NCI-H128 (cell line): ENCODE measurements around the gene SLC35F3.
A peak's percentile ranks its signal among the peaks of the same experiment; 100 is the strongest.
"Not testable (repeated sequence)": the region's sequence is repeated elsewhere in the genome, so short reads cannot be mapped to it uniquely, and the experiment has no call there.

ENCODE experiments used
- DNase-seq: peaks from one replicate; lab custom pipeline; 2025; ENCODE audit not compliant: unreplicated experiment; lab: John Stamatoyannopoulos, UW

The SLC35F3 gene

DNA sequence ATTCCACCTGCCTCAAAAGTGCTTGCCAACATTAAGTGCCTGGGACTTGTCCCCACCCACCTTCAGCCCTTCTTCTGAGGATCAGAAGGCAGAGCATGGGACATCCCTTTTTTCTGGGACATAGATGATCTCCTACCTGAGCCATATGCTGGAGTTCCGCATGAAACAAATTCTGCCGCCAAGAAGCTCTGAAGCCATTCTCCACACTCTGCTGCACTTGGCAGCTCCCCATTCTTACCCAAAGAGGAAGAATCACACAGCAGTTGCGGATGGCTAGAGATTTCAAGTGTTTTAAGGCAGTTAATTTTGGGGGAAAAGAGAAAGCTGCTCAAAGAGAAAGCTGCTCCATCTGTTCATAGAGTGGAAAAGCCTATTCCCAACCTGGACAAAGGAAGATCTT is 271.5 kb downstream of the SLC35F3 start:
- no peak for DNase-seq

DNA sequence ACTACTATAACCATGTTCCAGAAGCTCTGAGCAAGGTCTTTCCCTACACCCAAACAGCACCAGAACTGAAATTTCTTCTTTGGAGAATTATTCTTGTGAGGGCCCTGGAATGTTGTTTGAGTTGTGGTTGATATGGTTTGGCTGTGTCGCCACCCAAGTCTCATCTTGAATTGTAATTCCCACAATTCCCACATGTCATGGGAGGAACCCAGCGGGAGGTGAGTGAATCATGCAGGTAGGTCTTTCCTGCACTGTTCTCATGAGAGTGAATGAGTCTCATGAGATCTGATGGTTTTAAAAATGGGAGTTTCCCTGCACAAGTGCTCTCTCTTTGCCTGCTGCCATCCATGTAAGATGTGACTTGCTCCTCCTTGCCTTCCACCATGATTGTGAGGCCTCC is 272.4 kb downstream of the SLC35F3 start:
- DNase-seq, result not testable (repeated sequence)

- DNase-seq, result no peak
These were observed 281.0 kb downstream of the SLC35F3 start for GRCh38 chr1:234185438-234185837.

DNA sequence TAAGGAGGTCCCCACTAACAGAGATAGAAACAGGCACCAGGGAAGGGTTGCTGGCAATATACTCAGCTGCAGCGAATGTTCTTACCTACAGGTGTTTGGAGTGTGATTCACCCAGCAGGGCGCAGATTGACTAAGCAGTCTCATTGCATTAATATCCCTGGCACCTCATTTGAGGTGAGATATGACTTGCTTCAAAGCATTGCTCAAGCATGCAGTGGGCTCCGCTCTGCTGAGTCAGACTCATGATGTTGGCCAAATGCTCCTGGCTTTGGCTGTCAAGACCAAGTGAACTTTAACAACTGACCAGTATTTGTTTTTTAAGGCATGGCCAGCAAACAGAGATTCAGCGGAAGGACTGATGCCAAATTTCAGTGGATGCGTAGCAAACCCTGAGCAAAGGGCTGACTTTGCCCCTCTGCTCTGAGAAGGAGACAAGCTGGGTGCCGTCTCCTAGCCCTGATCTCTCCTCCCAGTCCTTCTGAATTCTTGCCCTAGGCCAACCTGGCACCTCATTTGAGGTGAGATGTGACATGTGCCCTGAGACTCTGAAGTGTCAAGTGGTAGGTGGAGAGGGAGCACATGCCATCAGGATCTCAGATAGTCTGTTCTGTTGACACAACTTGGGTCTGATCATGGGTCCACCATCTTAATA is 281.7 kb downstream of the SLC35F3 start:
- no peak for DNase-seq

- DNase-seq, result no peak
These were observed 283.9 kb downstream of the SLC35F3 start for GRCh38 chr1:234188454-234188792.

GRCh38 chr1:234197839-234198238 is 293.4 kb downstream of the SLC35F3 start:
- no peak for DNase-seq

- no peak for DNase-seq
These were observed 295.1 kb downstream of the SLC35F3 start for GRCh38 chr1:234199476-234200127.

DNA sequence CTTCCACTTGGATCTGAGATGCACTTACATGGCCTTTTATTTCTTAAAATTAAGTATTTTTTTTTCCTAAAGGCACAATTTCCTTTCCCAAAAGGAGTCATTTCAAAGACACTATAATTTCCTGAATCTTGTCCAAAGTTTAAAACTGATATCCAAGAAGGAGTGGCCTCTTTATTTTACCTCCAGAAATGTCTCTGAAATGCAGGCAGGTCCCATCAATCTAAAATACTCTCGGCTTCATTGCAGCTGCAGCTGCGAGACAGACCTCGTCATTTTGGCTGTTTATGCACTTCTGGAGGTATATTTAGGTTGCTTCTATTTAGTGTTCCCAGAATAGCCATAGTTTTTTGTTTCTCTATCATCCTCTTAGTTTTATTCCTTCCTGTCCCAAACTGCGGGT is 296.1 kb downstream of the SLC35F3 start:
- no peak for DNase-seq

DNA sequence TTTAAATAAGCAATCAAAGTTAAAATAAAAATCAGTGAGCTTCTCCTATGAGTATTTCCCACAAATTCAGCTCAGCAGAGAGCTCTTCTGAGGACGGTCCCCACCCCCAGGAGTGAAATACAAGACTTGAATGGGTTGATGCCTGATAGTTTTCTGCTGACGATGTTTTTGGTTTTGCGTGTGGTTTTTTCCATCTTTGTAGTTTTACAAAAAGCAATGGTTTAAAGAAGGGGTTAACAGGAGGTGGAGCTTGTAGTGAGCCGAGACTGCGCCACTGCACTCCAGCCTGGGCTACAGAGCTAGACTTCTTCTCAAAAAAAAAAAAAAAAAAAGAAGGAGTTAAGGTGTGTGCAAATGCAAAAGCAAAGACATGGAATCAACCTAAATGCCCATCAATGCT is 297.1 kb downstream of the SLC35F3 start:
- DNase-seq, result no peak

- DNase-seq, result no peak
These were observed 301.5 kb downstream of the SLC35F3 start for GRCh38 chr1:234205966-234206365.

DNA sequence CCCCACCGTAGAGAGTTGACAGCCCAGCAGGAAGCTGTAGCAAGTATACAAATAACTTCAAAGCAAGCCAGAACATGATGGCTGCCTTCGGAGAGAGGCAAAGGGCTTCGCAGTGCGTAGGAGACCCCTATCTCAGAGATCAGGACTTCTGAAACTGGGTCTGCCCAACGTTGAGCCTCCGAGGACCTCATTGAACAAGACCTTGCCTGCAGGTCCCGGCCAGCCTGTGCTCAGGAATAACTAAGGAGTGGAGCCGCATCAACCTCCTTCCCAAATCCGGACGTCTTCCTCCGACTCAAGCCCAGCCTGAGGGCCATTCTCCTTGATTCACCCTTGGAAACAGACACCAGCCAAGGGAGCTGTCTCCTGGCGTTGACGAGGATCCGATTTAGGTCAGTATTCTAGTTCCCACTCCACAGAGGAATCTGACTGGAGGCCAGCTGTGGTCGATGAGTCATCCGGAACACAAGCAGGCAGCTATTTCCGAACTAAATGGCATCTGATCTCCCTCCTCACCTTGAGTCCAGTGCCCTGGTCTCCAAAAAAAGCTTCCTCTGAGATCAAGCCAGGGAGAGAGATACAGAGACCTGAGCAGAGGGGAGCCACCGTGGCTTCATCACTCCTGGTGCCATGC is 302.3 kb downstream of the SLC35F3 start:
- DNase-seq, result no peak

DNA sequence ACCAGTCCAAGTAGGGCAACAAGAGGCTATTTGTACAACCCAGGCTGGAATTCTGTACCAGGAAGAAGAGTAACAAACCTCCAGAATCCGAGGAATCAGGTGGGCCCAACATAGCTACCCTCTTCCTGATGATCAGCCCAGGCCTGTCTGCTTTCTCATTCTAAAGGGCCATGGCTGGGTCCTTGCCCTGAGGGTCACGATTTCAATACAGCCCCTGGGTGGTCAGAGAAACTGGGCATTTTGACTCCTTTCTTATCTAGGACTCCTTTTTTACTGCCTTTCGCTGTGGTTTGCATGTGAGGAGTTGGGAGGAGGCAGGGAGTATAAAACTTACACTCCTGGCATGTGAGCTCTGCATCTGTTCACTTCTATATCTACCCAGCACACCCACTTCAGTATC is 303.9 kb downstream of the SLC35F3 start:
- DNase-seq, result no peak

- DNase-seq, result no peak
These were observed 304.3 kb downstream of the SLC35F3 start for GRCh38 chr1:234208791-234209190.

- not testable (repeated sequence) for DNase-seq
These were observed 306.0 kb downstream of the SLC35F3 start for GRCh38 chr1:234210429-234210828.

GRCh38 chr1:234211855-234212254 is 307.4 kb downstream of the SLC35F3 start:
- DNase-seq, result not testable (repeated sequence)

- peak; percentile 26 for DNase-seq
These were observed 308.5 kb downstream of the SLC35F3 start for GRCh38 chr1:234212764-234213657.

DNA sequence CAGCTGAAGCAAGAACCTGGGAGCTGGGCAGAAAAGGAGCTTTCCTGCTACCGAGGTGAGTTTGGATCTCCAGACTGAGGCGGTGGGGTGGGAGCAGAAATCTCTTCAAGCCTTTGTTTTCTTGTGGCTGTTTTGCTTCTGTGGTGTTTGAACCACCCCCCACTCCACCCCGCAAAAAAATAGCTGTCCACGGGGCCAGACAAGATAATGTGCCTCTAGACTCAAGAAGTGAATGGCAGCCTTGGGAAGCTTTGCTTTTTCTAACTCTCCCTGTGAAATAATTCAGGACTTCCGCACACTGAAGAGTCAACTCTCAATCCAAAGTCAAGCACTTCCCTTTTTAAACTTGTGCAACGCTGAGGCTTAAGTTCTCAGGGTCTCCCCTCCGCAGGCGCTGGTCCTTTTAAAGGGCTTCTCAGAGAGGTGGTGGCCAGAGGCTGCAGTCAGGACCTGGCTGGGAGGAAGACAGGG is 309.2 kb downstream of the SLC35F3 start:
- no peak for DNase-seq

- DNase-seq, result no peak
These were observed 309.8 kb downstream of the SLC35F3 start for GRCh38 chr1:234214129-234214910.

DNA sequence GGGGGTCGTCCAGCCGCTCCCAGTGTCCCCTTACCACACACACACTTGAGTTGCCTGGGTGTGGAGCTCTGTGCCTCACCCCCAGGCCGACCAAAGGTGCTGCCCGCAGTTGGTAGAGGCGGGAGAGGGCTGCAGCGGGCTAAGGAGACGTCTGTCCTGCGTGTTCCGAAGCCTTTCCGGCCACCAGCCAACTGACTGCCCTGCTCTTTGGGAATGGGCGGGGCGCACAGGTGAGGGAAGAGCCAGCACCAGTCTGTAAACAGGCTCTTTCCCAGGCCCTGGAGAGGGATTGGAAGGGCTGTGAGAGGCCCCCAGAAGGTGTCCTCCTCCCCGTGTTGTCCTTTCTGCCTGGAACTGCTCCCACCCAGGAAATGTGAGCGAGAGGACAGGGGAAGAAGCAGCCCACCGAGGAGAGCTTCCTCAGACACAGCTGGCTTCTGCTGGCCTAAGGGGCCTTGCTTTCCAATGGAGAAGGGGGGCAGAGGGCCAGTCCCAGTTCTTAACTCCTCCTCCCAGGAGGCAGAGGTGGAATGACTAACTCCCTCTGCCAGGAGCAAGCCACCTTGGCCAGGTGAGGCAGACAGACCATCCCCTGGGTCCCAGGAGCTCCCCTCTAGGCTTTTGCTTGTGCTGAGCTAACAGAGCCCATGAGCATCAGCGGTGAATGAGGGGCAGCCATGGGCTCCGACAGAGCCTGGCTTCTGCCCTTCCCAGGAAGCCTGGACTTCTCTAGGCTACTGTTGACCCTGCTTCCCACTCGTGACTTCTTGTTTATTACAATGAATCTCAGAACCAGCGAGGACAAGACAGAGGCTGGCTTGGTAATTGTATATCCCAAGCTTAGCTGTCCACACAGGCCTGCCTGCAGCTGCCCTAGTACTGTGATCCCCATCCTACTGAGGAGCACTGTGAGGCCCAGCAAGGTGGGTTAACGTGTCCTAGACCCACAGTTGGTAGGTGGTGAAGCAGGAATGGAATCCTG is 310.7 kb downstream of the SLC35F3 start:
- no peak for DNase-seq
